K562 (cell line): ENCODE results near the gene SRPK2. TPM values are rescaled to one million over a fixed set of nuclear protein-coding genes. Genes with fewer than 3 reads are reported as not detected.
A peak's percentile ranks its signal among the peaks of the same experiment; 100 is the strongest.

Experiments
- BMI1 ChIP-seq: fragments of 150-350 bp; IDR thresholded peaks from 2 replicates; pipeline ENCODE4 v1.6.1; 2014; ENCODE audit warnings: low read length
- CBX3 ChIP-seq, 2 experiments: IDR thresholded peaks; 1 replicate in 1 of 2; 2 replicates in 1 of 2; pipeline ENCODE4 v1.6.1; 2012; ENCODE audit warnings: inconsistent platforms in 2 of 2, low read length in 2 of 2, borderline replicate concordance in 1 of 2, control low read depth in 1 of 2
- CHAMP1 ChIP-seq: fragments of 450-650 bp; IDR thresholded peaks from 2 replicates; pipeline ENCODE4 v1.6.1; 2016; ENCODE audit warnings: mild to moderate bottlenecking
- FOXA1 ChIP-seq: fragments of 450-650 bp; IDR thresholded peaks from 2 replicates; pipeline ENCODE4 v1.6.1; 2016; ENCODE audit warnings: mild to moderate bottlenecking, borderline replicate concordance
- FOXP4 ChIP-seq: sonication (generic); formaldehyde crosslinking; IDR thresholded peaks from 2 replicates; pipeline ENCODE4 v1.8.0; 2022; ENCODE audit warnings: mild to moderate bottlenecking, missing genetic modification reagents, borderline replicate concordance
- HINFP ChIP-seq: fragments of 450-650 bp; conservative IDR thresholded peaks from 2 replicates; pipeline ENCODE4 v1.6.1; 2016; ENCODE audit warnings: missing genetic modification characterization, low read depth, mild to moderate bottlenecking, control low read depth, missing compliant biosample characterization
- HIVEP1 ChIP-seq: fragments of 250-450 bp; sonication (Bioruptor Pico); IDR thresholded peaks from 2 replicates; pipeline ENCODE4 v1.4.0; 2020; ENCODE audit warnings: mild to moderate bottlenecking
- HNRNPK ChIP-seq: fragments of 200-400 bp; formaldehyde crosslinking; IDR thresholded peaks from one replicate; pipeline ENCODE4 v1.6.1; 2018; ENCODE audit warnings: mild to moderate bottlenecking, low read depth, low read length; ENCODE audit not compliant: poor library complexity, severe bottlenecking
- NBN ChIP-seq: fragments of 450-650 bp; IDR thresholded peaks from 2 replicates; pipeline ENCODE4 v1.6.1; 2016; ENCODE audit warnings: low read depth, mild to moderate bottlenecking
- PTTG1 ChIP-seq: fragments of 450-650 bp; IDR thresholded peaks from 2 replicates; pipeline ENCODE4 v1.6.1; 2016; ENCODE audit warnings: low read depth, mild to moderate bottlenecking, missing genetic modification characterization, missing compliant biosample characterization
- RCOR1 ChIP-seq, 2 experiments: IDR thresholded peaks; 2 replicates each; pipeline ENCODE4 v1.6.1; 2012; ENCODE audit warnings: low read depth in 2 of 2, low read length in 2 of 2, borderline replicate concordance in 1 of 2, improper control_type of control experiment in 1 of 2
- SIX5 ChIP-seq, 2 experiments: IDR thresholded peaks; 2 replicates each; pipeline ENCODE4 v1.6.1; 2011; ENCODE audit warnings: low read length in 2 of 2, borderline replicate concordance in 1 of 2, low read depth in 1 of 2, mild to moderate bottlenecking in 1 of 2, moderate library complexity in 1 of 2; ENCODE audit not compliant: insufficient read depth in 1 of 2
- SMARCA4 ChIP-seq: fragments of 450-650 bp; IDR thresholded peaks from 2 replicates; pipeline ENCODE4 v1.6.1; 2016
- SREBF2 ChIP-seq: sonication (generic); formaldehyde crosslinking; IDR thresholded peaks from 2 replicates; pipeline ENCODE4 v1.4.0; 2020; ENCODE audit warnings: mild to moderate bottlenecking, missing genetic modification reagents
- STAG1 ChIP-seq: sonication (generic); formaldehyde crosslinking; IDR thresholded peaks from 2 replicates; pipeline ENCODE4 v1.5.0; 2020; ENCODE audit warnings: missing genetic modification reagents, borderline replicate concordance
- STAT5A ChIP-seq: IDR thresholded peaks from 2 replicates; pipeline ENCODE4 v1.6.1; 2012; ENCODE audit warnings: low read length, inconsistent platforms, borderline replicate concordance
- TBL1XR1 ChIP-seq, 2 experiments: IDR thresholded peaks; 2 replicates each; pipeline ENCODE4 v1.6.1; 2012; ENCODE audit warnings: improper control_type of control experiment in 2 of 2, low read length in 2 of 2, mild to moderate bottlenecking in 1 of 2
- U2AF1 ChIP-seq: fragments of 200-400 bp; formaldehyde crosslinking; optimal IDR thresholded peaks from 2 replicates; pipeline ENCODE3; 2017; ENCODE audit warnings: mild to moderate bottlenecking, low read depth, low read length, moderate library complexity
- U2AF2 ChIP-seq: fragments of 200-400 bp; formaldehyde crosslinking; optimal IDR thresholded peaks from 2 replicates; pipeline ENCODE3; 2017; ENCODE audit warnings: low read depth, mild to moderate bottlenecking, low read length
- WHSC1 ChIP-seq: IDR thresholded peaks from one replicate; pipeline ENCODE4 v1.6.1; 2012; ENCODE audit warnings: low read length, control low read depth, inconsistent platforms
- polyA plus RNA-seq, 8 experiments: library from polyadenylated mRNA; depleted of rRNA in 4 of 8; stranded (reverse) in 5 of 8; unstranded in 3 of 8; fragments of >200 nt; fragmentation: Nextera tagmentation in 2 of 8; fragmentation: Illumina TruSeq in 1 of 8; extraction: Ambion mirVana in 2 of 8; extraction: Trizol in 1 of 8; gene quantifications; 2 replicates each; pipeline versions ENCODE4 v1.2.1 to v1.2.3, GENCODE V29; 2011 to 2014; ENCODE audit warnings: inconsistent platforms in 1 of 8, missing spikeins in 1 of 8
- total RNA-seq, 7 experiments: library from RNA; depleted of rRNA in 6 of 7; stranded (reverse); fragments of >200 nt in 6 of 7; fragmentation: Illumina TruSeq in 2 of 7; extraction: Trizol in 2 of 7; gene quantifications; 2 replicates each; pipeline versions ENCODE4 v1.2.1 to v1.2.3, GENCODE V29; 2011 to 2021; ENCODE audit warnings: low replicate concordance in 1 of 7
- TF ChIP-seq, protein P1 (sequence below): sonication (generic); formaldehyde crosslinking; IDR thresholded peaks from 2 replicates; pipeline ENCODE4 v1.8.0; 2022; ENCODE audit warnings: missing genetic modification reagents, mild to moderate bottlenecking, moderate library complexity, borderline replicate concordance

The SRPK2 gene
- total and polyA plus RNA-seq, 9 of the 15 experiments (the other 6 are each of a cell fraction or from before 2014, with no cell fraction given), result 21.5 to 44.7 (median 33.3) TPM

- TF ChIP-seq CHAMP1, result peak; percentile 69
- peak in 1 of 2 experiments; percentile 67; a peak in 1 of 4 replicates for TF ChIP-seq RCOR1 (IDR thresholded peaks at IDR 0.05; ENCODE audit: borderline replicate concordance in 1 of 2, low read depth in 2 of 2, low read length in 2 of 2)
- TF ChIP-seq, protein P1, sequence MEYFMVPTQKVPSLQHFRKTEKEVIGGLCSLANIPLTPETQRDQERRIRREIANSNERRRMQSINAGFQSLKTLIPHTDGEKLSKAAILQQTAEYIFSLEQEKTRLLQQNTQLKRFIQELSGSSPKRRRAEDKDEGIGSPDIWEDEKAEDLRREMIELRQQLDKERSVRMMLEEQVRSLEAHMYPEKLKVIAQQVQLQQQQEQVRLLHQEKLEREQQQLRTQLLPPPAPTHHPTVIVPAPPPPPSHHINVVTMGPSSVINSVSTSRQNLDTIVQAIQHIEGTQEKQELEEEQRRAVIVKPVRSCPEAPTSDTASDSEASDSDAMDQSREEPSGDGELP, result no peak
- TF ChIP-seq STAG1 (CRISPR knock-in tag), result no peak
- no peak for TF ChIP-seq HIVEP1 (CRISPR knock-in tag)
- no peak for TF ChIP-seq SMARCA4
- TF ChIP-seq U2AF1, result no peak
- TF ChIP-seq FOXP4 (CRISPR knock-in tag), result no peak
- TF ChIP-seq NBN, result peak; percentile 24; the same call in 1 of the 2 replicates
- no peak for TF ChIP-seq SIX5 (IDR thresholded peaks at IDR 0.05; ENCODE audit: borderline replicate concordance in 1 of 2, insufficient read depth in 1 of 2, low read depth in 1 of 2, low read length in 2 of 2)
- no peak for TF ChIP-seq TBL1XR1 (IDR thresholded peaks at IDR 0.05; ENCODE audit: low read length in 2 of 2)
- TF ChIP-seq PTTG1 (tag), result no peak
- TF ChIP-seq STAT5A, result no peak
- no peak for TF ChIP-seq FOXA1
- TF ChIP-seq CBX3 (IDR thresholded peaks at IDR 0.05; ENCODE audit: borderline replicate concordance in 1 of 2, low read length in 2 of 2), result no peak
- no peak for TF ChIP-seq U2AF2
- no peak for TF ChIP-seq HINFP
- no peak for TF ChIP-seq BMI1
- no peak for TF ChIP-seq WHSC1
- no peak for TF ChIP-seq HNRNPK
- TF ChIP-seq SREBF2 (CRISPR knock-in tag), result no peak
These were observed 41.3 kb upstream of the SRPK2 start (continued) for GRCh38 chr7:105429746-105430612.
